Tibial artery (tissue), 4 donors: ENCODE measurements around the gene GRK4.

ENCODE experiments used
- DNase-seq, 2 donors: peaks; one replicate each; pipeline ENCODE4 v3.0.0-alpha.2; 2019
- H3K27ac ChIP-seq, 2 donors: fragments of 200-600 bp; sonication (generic) in 1 of 2; 1 replicate in 1 of 2; 2 replicates in 1 of 2; pipeline ENCODE4 v1.5.1; 2018 to 2019; ENCODE audit warnings: mild to moderate bottlenecking in 1 of 2
- H3K27me3 ChIP-seq, 2 donors: fragments of 200-600 bp; sonication (generic) in 1 of 2; one replicate each; pipeline versions ENCODE4 v1.5.1 to v1.6.0; 2016 to 2019
- H3K36me3 ChIP-seq, 3 donors: fragments of 200-600 bp; sonication (generic) in 2 of 3; one replicate each; pipeline ENCODE4 v1.5.1; 2016 to 2019; ENCODE audit warnings: mild to moderate bottlenecking in 2 of 3
- H3K4me1 ChIP-seq, 4 donors: fragments of 200-600 bp; sonication (generic) in 2 of 4; 1 replicate in 3 of 4; 2 replicates in 1 of 4; pipeline ENCODE4 v1.5.1; 2016 to 2019
- H3K4me3 ChIP-seq, 2 donors: fragments of 200-600 bp; sonication (generic) in 1 of 2; 1 replicate in 1 of 2; 2 replicates in 1 of 2; pipeline ENCODE4 v1.5.1; 2018 to 2019; ENCODE audit warnings: mild to moderate bottlenecking in 2 of 2
- H3K9me3 ChIP-seq, 3 donors: fragments of 200-600 bp; sonication (generic) in 1 of 3; one replicate each; pipeline ENCODE4 v1.5.1; 2016 to 2019
- CTCF ChIP-seq, 2 experiments: fragments of 200-600 bp in 1 of 2; fragments of 450-650 bp in 1 of 2; IDR thresholded peaks; one replicate each; pipeline ENCODE4 v1.5.1; 2017 to 2019; ENCODE audit warnings: antibody characterized with exemption in 2 of 2, mild to moderate bottlenecking in 1 of 2, moderate library complexity in 1 of 2
- intact Hi-C: fragments of 100-400 bp; cut with DNase I; formaldehyde crosslinking; loops from one replicate; pipeline ENCODE4 v1.15.0; 2023; ENCODE audit warnings: low total_unique reads

GRK4 gene

GRCh38 chr4:2923141-2923551 lies 40.2 kb upstream of the GRK4 start:
- TF ChIP-seq CTCF (IDR thresholded peaks at IDR 0.05), result no peak
- peak; percentile 4 to 45 for DNase-seq
- Histone ChIP-seq H3K4me3 (no peak overlapping the region), H3K27me3 (no peaks in the 10 kb centered on the region), H3K9me3 (no peaks in the 10 kb centered on the region), H3K4me1 (no peaks in the 10 kb centered on the region), H3K27ac (no peak overlapping the region), H3K36me3 (peaks cover 32 to 74% (median 58%) of the 10 kb centered on the region in 3 donors)
- intact Hi-C loops, result no loop called here

- Histone ChIP-seq H3K27me3 (no peaks in the 10 kb centered on the region), H3K4me1 (no peaks in the 10 kb centered on the region), H3K27ac (no peak overlapping the region), H3K9me3 (no peaks in the 10 kb centered on the region), H3K36me3 (peaks cover 32 to 77% (median 64%) of the 10 kb centered on the region in 3 donors), H3K4me3 (no peak overlapping the region)
- TF ChIP-seq CTCF (IDR thresholded peaks at IDR 0.05), result no peak
- intact Hi-C loops, result no loop called here
- DNase-seq, result peak; percentile 14 to 55
These were observed 39.6 kb upstream of the GRK4 start for GRCh38 chr4:2923668-2924173.

DNA sequence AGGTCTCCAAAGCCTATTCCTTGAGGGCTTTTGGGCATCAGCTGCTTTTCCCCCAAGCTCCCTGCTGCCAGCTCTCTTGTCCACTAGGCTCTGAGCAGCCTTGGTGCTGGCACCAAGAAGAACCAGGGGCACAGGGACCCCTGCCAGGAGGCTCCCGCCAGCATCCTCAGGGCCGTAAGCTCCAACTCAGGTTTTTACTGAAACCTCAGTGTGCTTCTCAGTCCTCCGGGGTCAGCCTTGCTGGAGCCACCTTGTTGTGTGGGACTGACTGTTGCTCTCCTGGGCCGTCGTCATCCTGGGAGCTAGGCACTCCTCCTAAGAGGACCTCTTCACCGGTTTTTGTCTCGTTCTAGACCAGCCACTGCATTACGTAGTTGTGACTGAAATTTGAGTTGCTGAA lies 39.1 kb upstream of the GRK4 start:
- no peak overlapping the region for H3K27ac ChIP-seq
- TF ChIP-seq CTCF (IDR thresholded peaks at IDR 0.05), result no peak
- H3K27me3 ChIP-seq, result no peaks in the 10 kb centered on the region
- H3K9me3 ChIP-seq, result no peaks in the 10 kb centered on the region
- no peaks in the 10 kb centered on the region for H3K4me1 ChIP-seq
- peaks cover 32 to 77% (median 69%) of the 10 kb centered on the region in 3 donors for H3K36me3 ChIP-seq
- intact Hi-C loops, result no loop called here
- peak; percentile 16 to 59 for DNase-seq
- H3K4me3 ChIP-seq, result no peak overlapping the region

DNA sequence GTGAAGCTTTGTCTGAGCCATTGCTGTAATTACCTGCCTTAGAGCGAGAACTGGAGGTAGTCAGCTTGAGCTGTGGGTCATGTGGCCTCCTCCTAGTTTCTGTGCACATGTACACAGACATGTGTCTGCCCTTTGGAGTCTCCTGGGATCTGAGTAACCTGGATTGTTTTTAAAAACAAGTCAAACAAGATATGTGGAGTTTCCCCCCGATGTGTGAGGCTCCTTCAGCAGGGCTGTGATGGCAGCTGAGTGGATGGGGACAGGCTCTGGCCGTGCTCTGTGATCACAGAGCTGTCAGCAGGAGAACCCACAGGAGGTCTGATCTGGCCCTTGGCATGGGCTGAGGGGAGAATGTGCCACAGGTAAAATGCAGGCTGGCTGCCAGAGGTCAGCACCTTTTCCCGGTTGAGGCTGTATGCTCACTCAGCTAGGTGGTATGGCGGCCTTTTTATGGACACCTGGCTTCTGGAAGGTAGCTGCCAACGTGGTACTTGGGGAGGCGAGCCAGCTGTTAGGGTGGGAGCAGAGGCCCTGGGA lies 38.5 kb upstream of the GRK4 start:
- H3K27ac ChIP-seq, result no peak overlapping the region
- H3K36me3 ChIP-seq, result peaks cover 32 to 78% (median 73%) of the 10 kb centered on the region in 3 donors
- DNase-seq, result peak; percentile 17 to 41
- no peaks in the 10 kb centered on the region for H3K27me3 ChIP-seq
- no peaks in the 10 kb centered on the region for H3K9me3 ChIP-seq
- H3K4me1 ChIP-seq, result no peaks in the 10 kb centered on the region
- H3K4me3 ChIP-seq, result no peak overlapping the region
- no peak for TF ChIP-seq CTCF (IDR thresholded peaks at IDR 0.05)
- intact Hi-C loops, result no loop called here

GRCh38 chr4:2925496-2925895 lies 37.9 kb upstream of the GRK4 start:
- intact Hi-C loops, result no loop called here
- Histone ChIP-seq H3K4me1 (peaks cover 0 to 1% (median 0%) of the 10 kb centered on the region in 4 donors), H3K36me3 (peaks cover 32 to 84% (median 79%) of the 10 kb centered on the region in 3 donors), H3K27me3 (no peaks in the 10 kb centered on the region), H3K4me3 (no peak overlapping the region), H3K9me3 (no peaks in the 10 kb centered on the region), H3K27ac (no peak overlapping the region)
- no peak for TF ChIP-seq CTCF (IDR thresholded peaks at IDR 0.05)
- peak in 1 of 2 donors; percentile 7 for DNase-seq
